ENCODE measurements around the gene HYI.

DNA sequence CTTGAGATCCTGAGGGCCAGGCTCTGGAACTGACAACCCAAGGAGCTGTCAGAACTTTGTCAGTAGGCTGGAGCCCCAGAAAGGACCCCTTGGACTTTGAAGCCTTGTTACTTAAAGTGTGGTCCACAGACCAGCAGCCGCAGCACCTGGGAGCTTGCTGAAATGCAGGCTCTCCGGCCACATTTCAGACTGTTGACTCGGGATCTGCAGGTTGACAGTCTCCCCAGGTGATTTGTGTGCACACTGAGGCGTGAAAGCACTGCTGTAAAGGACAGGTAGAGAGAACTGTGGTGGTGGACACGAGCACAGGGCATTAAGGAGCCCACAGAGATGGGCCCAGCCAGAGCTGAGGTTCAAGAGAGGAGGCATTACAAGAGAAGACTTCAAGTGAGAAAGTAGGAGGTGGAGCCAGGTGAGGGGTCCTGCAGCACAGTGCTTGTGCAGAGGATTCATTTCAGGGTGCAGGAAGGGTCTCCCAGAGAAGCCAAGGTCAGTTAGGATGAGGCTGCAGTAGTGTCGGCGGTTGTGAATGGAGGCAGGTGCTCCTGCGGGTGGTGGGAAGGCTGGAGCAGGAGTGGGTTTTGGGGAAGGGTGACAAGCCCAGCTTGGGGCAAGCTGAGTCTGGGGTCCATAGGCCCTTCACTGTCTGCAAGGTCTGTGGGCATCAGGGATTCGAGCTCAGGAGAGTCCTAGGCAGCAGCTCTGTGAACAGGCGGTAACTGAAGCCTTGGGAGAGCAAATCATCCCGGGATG, 4.6 kb downstream of the HYI start:
- TF ChIP-seq, protein P1, sequence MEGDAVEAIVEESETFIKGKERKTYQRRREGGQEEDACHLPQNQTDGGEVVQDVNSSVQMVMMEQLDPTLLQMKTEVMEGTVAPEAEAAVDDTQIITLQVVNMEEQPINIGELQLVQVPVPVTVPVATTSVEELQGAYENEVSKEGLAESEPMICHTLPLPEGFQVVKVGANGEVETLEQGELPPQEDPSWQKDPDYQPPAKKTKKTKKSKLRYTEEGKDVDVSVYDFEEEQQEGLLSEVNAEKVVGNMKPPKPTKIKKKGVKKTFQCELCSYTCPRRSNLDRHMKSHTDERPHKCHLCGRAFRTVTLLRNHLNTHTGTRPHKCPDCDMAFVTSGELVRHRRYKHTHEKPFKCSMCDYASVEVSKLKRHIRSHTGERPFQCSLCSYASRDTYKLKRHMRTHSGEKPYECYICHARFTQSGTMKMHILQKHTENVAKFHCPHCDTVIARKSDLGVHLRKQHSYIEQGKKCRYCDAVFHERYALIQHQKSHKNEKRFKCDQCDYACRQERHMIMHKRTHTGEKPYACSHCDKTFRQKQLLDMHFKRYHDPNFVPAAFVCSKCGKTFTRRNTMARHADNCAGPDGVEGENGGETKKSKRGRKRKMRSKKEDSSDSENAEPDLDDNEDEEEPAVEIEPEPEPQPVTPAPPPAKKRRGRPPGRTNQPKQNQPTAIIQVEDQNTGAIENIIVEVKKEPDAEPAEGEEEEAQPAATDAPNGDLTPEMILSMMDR (IDR thresholded peaks at IDR 0.05; ENCODE audit: insufficient read depth, low read length): no peak
- no peak for TF ChIP-seq POLR2AphosphoS5 (IDR thresholded peaks at IDR 0.05; ENCODE audit: low read depth)
- no peak for TF ChIP-seq REST (IDR thresholded peaks at IDR 0.05; ENCODE audit: insufficient replicate concordance, low read depth)
- TF ChIP-seq GABPA (IDR thresholded peaks at IDR 0.05; ENCODE audit: low read depth): no peak
